ENCODE data around the gene SDHA.
"Not testable (repeated sequence)": the region's sequence is repeated elsewhere in the genome, so short reads cannot be mapped to it uniquely, and the experiment has no call there.

SDHA gene

GRCh38 chr5:186091-187041, 31.8 kb upstream of the SDHA start:
- FAIRE-seq: no peak

- FAIRE-seq: no peak
These were observed 31.1 kb upstream of the SDHA start for GRCh38 chr5:187042-187431.

- FAIRE-seq: no peak
These were observed 30.3 kb upstream of the SDHA start for GRCh38 chr5:187617-188451.

GRCh38 chr5:188488-189481, 29.3 kb upstream of the SDHA start:
- FAIRE-seq: no peak

- no peak for FAIRE-seq
These were observed 28.6 kb upstream of the SDHA start for GRCh38 chr5:189486-189885.

GRCh38 chr5:189976-190365, 28.1 kb upstream of the SDHA start:
- FAIRE-seq: no peak

- FAIRE-seq: no peak
These were observed 27.6 kb upstream of the SDHA start for GRCh38 chr5:190366-191035.

GRCh38 chr5:191036-191948, 26.8 kb upstream of the SDHA start, which contains the start of gene LRRC14B:
Gene LRRC14B, plus strand, starts transcription at chr5:191495. Its CDS starts 44 bp downstream, at chr5:191539.
- FAIRE-seq: no peak

- FAIRE-seq: no peak
These were observed 26.0 kb upstream of the SDHA start for GRCh38 chr5:191949-192690.

- no peak for FAIRE-seq
These were observed 25.5 kb upstream of the SDHA start for GRCh38 chr5:192691-192969.

GRCh38 chr5:192970-193831, 24.9 kb upstream of the SDHA start:
- FAIRE-seq: no peak

- FAIRE-seq: no peak
These were observed 24.0 kb upstream of the SDHA start for GRCh38 chr5:194102-194501.

- FAIRE-seq: no peak
These were observed 23.4 kb upstream of the SDHA start for GRCh38 chr5:194603-195209.

- no peak for FAIRE-seq
These were observed 22.5 kb upstream of the SDHA start for GRCh38 chr5:195401-196160.

- FAIRE-seq: no peak
These were observed 21.8 kb upstream of the SDHA start for GRCh38 chr5:196350-196749.

- FAIRE-seq: not testable (repeated sequence)
These were observed 21.1 kb upstream of the SDHA start for GRCh38 chr5:197031-197430.

- no peak for FAIRE-seq
These were observed 20.1 kb upstream of the SDHA start for GRCh38 chr5:197892-198489.
